SK-N-MC (cell line): ENCODE results near the gene RTN4RL1.

Source experiments
- EZH2 ChIP-seq: fragments of 200-600 bp; sonication (generic); IDR thresholded peaks from one replicate; pipeline ENCODE4 v1.6.1; 2017; ENCODE audit warnings: antibody characterized with exemption
- FOXP2 ChIP-seq: optimal IDR thresholded peaks from 2 replicates; pipeline ENCODE3; 2011; ENCODE audit warnings: mild to moderate bottlenecking, moderate library complexity; ENCODE audit not compliant: insufficient read depth; ENCODE audit errors: extremely low read length, control extremely low read depth
- POLR2AphosphoS5 ChIP-seq: IDR thresholded peaks from 2 replicates; pipeline ENCODE4 v1.6.1; 2012; ENCODE audit warnings: mild to moderate bottlenecking, low read depth, low read length, borderline replicate concordance

GRCh38 chr17:1942066-1942365, 83.1 kb downstream of the RTN4RL1 start:
- TF ChIP-seq EZH2 (no peak), POLR2AphosphoS5 (no peak), FOXP2 (no peak)
